GM12872 (cell line): ENCODE measurements around the gene DIPK1A.

ENCODE experiments used
- CTCF ChIP-seq: IDR thresholded peaks from 3 replicates; pipeline ENCODE4 v1.5.1; 2011; ENCODE audit warnings: low read depth, mild to moderate bottlenecking, low read length, moderate library complexity; ENCODE audit not compliant: insufficient read depth

Gene DIPK1A

GRCh38 chr1:92956254-92957029 lies 4.8 kb downstream of the DIPK1A start:
- TF ChIP-seq CTCF, result no peak

- no peak for TF ChIP-seq CTCF
Observed at GRCh38 chr1:92953491-92953890, 7.8 kb downstream of the DIPK1A start.

GRCh38 chr1:92952714-92953113 lies 8.5 kb downstream of the DIPK1A start:
- TF ChIP-seq CTCF, result no peak

- TF ChIP-seq CTCF, result peak; percentile 30; the same call in 1 of the 3 replicates
Observed at GRCh38 chr1:92951141-92951582, 10.1 kb downstream of the DIPK1A start.

- TF ChIP-seq CTCF, result no peak
Observed at GRCh38 chr1:92949937-92950817, 11.1 kb downstream of the DIPK1A start.

GRCh38 chr1:92948071-92948470 lies 13.2 kb downstream of the DIPK1A start:
- no peak for TF ChIP-seq CTCF

- TF ChIP-seq CTCF, result no peak
Observed at GRCh38 chr1:92945748-92946270, 15.5 kb downstream of the DIPK1A start.
